T follicular helper cell (primary cell): Measurements from ENCODE around the gene TMED1.

Experiments
- DNase-seq: peaks from one replicate; pipeline ENCODE4 v3.0.0-alpha.2; 2020; ENCODE audit warnings: low read depth

TMED1 gene

GRCh38 chr19:10811391-10812111 lies 24.5 kb downstream of the TMED1 start:
- DNase-seq = no peak

- DNase-seq = no peak
These were observed 26.2 kb downstream of the TMED1 start for GRCh38 chr19:10809651-10810285.

GRCh38 chr19:10808937-10809649 lies 26.9 kb downstream of the TMED1 start:
- DNase-seq = no peak

- no peak for DNase-seq
These were observed 30.2 kb downstream of the TMED1 start for GRCh38 chr19:10805758-10806247.

GRCh38 chr19:10805065-10805757 lies 30.8 kb downstream of the TMED1 start:
- no peak for DNase-seq

DNA sequence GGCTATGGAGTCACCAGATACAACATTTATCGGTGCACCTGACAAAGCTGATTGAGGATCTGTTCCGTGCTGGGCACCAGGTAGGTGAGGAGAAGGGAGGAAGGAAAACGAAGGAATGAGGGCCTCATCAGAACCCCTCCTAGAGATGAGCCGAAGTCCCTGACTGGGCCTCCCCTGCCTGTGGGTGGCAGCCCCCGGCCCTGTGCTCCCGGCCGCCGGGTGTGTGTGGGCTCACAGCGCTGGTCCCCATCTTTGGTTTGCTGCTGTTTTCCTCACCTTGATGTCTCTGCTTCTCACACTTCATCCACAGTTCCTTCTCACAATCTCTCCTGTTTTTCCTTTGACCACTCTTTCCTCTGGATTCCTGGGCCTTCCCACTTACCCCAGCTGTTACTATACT lies 32.8 kb downstream of the TMED1 start:
- DNase-seq = no peak

DNA sequence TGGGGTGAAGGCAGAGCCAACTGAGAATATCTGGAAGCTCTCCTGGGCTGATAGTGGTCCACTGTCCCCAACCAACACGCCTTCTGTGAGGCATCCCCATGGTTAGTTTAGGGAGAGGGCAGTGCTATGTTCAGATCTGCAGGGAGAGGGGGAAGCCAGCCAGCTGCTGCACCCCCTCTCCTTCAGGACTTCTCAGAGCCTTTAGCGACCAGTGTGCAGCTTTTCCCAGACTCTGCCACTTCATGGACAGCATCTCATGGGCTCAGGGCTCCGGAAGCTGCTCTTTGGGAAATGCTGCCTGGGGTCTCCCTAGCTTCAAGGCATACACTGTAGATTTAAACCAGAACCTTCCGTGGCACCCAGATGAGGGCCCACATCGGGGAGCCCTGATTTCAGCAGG lies 33.5 kb downstream of the TMED1 start:
- no peak for DNase-seq

- no peak for DNase-seq
These were observed 35.5 kb downstream of the TMED1 start for GRCh38 chr19:10800488-10800887.

GRCh38 chr19:10797541-10798256 lies 38.3 kb downstream of the TMED1 start:
- peak; percentile 55 for DNase-seq

DNA sequence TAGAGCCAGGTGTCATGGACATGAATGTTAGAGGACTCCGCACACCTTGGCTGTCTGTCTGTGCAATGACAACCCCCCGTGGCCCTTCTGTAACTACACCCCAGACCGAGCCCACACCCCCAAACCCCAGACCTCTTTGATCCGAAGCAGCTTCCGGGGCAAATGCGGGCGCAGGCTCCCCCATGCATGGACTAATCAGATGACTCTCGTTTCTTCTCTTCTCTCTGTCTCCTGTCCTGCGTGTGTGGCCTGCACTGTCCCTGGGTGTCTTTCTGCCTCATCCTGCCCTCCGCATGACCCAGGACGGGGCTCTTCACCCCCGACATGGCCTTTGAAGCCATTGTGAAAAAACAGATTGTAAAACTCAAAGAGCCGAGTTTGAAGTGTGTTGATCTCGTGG lies 38.9 kb downstream of the TMED1 start:
- peak; percentile 47 for DNase-seq

DNA sequence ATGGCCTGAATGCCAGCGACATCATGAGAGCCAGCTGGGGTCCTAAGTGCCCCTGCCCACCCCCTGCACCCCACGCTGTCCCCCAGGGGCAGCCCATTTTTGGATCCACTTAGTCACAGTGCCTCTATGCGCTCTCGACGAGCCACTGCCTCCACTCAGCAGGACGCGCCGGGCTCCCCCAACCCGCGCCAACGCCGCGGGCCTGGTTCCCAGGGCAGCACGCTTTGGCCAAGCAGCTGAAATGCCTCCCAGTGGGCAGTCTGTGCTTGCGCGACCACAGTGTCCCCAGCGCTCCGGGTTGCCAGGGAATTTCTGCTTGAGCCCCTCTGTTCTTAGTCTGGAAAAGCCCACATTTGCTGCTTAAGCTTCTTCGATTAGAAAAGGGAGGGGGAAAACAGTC lies 39.4 kb downstream of the TMED1 start:
- no peak for DNase-seq

DNA sequence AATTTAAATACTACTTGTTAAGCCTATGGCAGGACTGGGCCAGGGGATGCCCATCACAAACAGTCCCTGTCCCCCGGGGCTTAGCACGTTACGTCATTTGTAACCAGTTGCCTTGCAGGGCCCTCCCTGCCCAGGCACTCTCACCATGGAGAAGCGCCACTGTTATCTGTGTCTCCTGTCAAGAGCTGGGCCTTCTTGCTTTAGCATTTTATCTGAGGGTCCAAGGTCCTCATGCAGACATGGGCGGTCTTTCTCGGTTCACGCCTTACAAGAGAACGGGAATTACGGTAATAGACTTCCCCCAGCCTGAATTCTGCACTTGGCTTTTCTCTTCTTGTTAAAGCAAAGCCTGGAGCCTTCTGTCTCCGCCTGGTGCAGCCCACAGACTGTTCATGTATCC lies 46.1 kb downstream of the TMED1 start:
- no peak for DNase-seq

DNA sequence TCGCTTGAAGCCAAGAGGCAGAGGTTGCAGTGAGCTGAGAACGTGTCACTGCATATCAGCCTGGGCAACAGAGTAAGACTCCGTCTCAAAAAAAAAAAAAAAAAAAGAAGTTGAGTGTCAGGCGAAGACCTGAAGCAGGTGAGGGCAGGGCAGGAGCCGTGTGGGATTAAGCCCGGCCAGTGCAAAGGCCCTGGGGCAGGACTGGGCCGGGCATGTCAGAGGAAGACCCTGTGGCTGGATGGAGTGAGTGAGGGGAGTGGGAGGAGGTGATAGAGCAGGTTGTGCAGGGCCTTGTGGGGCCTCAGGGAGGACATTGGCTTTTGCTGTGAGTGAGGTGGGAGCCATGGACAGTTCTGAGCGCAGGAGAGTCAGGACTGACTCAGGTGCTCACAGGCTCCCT lies 47.9 kb downstream of the TMED1 start:
- no peak for DNase-seq

- DNase-seq = no peak
These were observed 51.8 kb downstream of the TMED1 start for GRCh38 chr19:10784257-10784656.

GRCh38 chr19:10782795-10783194 lies 53.2 kb downstream of the TMED1 start:
- no peak for DNase-seq
